Activated CD4-positive, CD25-positive, alpha-beta regulatory T cell treated with anti-CD3 and anti-CD28 coated beads, Interleukin-2, amount 50 U/mL, for 72 hours (primary cell): ENCODE results near the gene ACTN3.
A peak's percentile ranks its signal among the peaks of the same experiment; 100 is the strongest.
"Not testable (repeated sequence)": the region's sequence is repeated elsewhere in the genome, so short reads cannot be mapped to it uniquely, and the experiment has no call there.

Experiments
- DNase-seq: peaks from one replicate; pipeline ENCODE4 v3.0.0; 2021

The ACTN3 gene

DNA sequence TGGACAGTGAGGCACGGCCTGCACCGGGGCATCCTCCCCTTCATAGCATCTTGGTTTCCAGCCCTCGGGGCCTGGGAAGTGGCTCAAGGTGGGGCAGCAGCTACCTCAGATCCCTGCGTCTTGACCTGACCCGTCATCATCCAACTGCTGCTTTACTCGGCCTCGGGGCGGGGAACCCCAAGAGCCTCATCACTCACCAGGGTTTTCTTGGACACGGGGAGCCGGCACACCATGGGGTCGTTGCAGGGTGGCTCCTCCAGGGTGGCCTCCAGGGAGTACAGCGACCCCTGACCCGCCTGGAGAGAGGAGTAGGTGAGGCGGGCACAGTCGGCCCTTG is 21.1 kb downstream of the ACTN3 start:
- no peak for DNase-seq

- peak; percentile 81 for DNase-seq
Measured at GRCh38 chr11:66568124-66568916, 21.6 kb downstream of the ACTN3 start, which contains the start of gene CTSF. CTSF (minus strand) TSS chr11:66568606; CDS start chr11:66568486, 120 bp downstream.

DNA sequence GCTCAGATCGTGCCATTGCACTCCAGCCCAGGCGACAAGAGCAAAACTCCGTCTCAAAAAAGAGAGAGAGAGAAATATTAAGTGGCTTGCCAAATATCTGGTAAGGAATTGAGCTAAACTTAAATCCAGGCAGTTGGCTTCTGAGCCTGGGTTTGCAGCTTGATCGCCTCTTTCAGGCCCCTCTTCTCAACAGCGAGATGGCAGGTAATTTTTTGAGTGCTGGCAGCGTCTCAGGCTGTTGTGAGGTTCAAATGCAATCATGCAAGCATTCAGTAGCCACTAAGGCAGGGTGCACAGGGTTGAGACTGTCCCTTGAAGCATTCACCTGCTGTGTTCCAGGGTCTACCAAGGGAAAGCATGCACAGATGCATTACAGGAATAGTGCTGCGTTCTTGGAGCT is 22.4 kb downstream of the ACTN3 start:
- DNase-seq, result no peak

- DNase-seq, result no peak
Measured at GRCh38 chr11:66570079-66570849, 23.6 kb downstream of the ACTN3 start.

GRCh38 chr11:66570850-66571180 is 24.1 kb downstream of the ACTN3 start:
- DNase-seq, result no peak

DNA sequence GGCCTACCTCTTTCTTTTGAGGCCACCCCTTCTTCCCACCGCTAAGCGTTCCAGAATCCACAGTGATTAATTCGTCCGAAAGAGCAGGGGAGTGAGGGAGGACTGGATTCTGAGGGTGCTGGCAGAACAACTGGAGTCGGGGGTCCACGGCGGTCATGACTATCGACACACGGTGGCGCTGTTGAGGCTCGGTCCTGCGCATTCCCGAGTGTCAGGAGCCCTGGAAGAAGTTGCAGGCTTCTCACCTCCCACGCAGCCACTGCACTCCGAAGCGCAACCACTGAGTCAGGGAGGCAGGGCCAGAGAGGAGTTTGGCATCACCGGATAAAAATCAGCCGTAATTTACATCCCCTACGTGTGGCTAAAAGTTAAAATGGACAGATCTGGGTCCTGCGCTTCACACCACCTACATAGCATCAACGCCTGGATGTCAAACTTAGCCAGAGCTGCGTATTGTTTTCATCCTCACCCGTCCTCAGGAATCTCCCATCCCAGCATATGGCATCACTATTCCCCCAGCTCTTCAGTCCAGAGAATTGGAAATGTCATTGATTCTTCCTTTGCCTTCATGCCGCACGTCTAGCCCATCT is 32.4 kb downstream of the ACTN3 start:
- peak; percentile 78 for DNase-seq

DNA sequence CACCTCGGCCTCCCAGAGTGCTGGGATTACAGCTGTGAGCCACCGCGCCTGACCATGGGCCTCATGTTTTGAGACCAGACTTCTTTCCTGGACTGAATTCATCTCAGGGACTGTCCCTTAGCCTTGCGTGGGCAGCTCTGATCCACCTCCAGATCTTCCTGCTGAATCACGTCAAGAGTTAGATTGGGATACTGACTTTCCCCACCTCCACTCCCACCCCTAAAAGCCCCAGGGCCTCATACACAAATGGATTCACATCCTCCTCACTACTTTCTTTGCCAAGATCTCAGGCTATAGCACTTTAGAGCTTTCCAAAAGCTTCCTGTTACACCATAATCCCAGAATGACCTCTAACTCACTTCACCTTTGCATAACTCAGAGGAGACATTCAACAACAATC is 34.1 kb downstream of the ACTN3 start:
- DNase-seq, result no peak

DNA sequence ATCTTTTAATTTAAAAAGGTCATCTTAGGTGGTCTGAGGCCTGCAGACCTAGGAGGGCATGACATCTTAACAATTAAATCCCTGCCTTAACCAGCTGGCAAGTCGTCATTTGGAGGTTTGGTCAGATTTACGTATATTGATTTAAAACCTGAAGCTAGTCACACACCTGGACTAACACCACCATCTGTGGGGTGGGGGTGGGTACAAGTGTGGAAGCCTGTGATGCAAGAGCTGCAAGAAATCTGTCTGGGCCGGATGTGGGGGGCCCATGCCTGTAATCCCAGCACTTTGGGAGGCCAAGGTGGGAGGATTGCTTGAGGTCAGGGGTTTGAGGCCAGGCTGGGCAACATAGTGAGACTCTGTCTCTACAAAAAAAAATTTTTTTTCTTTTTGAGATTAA is 34.6 kb downstream of the ACTN3 start:
- DNase-seq, result no peak

DNA sequence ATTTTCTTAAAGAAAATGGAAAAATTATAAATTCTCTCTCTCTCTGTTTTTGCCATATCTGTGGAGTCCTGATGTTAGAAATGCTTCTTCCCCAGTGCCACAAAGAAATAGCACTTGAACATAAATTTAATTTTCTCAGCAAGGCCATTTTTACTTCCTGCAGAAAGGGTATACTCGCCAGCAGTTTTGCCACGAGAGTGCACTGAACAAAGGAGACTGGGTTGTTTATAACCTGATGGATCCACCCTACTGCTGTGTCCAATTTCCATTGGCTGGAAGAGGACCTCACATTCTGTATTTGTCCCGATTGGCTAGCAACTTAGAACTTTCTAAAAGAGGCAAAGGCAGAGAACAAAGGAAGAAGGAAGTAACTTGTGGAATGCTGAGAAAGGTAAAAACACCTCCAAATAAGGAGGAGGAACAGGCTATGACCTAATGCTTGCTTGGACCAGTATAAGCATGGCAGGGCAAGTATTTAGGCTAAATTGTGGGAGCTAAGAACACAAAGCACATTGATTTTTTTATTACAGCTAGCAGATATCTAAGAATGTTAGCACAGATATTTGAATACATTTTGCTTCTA is 36.0 kb downstream of the ACTN3 start:
- DNase-seq, result not testable (repeated sequence)

GRCh38 chr11:66585447-66585846 is 38.7 kb downstream of the ACTN3 start:
- not testable (repeated sequence) for DNase-seq

- DNase-seq, result no peak
Measured at GRCh38 chr11:66586136-66586535, 39.4 kb downstream of the ACTN3 start.

DNA sequence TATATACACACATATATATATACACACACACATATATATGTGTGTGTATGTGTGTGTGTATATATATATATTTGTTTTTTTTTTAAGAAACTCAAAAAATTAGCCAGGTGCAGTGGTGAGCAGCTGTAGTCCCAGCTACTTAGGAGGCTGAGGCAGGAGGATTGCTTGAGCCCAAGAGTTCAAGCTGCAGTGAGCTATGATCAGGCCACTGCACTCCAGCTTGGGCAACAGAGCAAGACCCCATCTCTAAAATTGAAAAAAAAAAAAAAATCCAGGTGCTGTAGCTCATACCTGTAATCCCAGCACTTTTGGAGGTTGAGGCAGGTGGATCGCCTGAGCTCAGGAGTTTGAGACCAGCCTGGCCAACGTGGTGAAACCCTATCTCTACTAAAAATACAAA is 42.6 kb downstream of the ACTN3 start:
- DNase-seq, result not testable (repeated sequence)

- no peak for DNase-seq
Measured at GRCh38 chr11:66589996-66590675, 43.4 kb downstream of the ACTN3 start.

- DNase-seq, result no peak
Measured at GRCh38 chr11:66591175-66591574, 44.5 kb downstream of the ACTN3 start.

DNA sequence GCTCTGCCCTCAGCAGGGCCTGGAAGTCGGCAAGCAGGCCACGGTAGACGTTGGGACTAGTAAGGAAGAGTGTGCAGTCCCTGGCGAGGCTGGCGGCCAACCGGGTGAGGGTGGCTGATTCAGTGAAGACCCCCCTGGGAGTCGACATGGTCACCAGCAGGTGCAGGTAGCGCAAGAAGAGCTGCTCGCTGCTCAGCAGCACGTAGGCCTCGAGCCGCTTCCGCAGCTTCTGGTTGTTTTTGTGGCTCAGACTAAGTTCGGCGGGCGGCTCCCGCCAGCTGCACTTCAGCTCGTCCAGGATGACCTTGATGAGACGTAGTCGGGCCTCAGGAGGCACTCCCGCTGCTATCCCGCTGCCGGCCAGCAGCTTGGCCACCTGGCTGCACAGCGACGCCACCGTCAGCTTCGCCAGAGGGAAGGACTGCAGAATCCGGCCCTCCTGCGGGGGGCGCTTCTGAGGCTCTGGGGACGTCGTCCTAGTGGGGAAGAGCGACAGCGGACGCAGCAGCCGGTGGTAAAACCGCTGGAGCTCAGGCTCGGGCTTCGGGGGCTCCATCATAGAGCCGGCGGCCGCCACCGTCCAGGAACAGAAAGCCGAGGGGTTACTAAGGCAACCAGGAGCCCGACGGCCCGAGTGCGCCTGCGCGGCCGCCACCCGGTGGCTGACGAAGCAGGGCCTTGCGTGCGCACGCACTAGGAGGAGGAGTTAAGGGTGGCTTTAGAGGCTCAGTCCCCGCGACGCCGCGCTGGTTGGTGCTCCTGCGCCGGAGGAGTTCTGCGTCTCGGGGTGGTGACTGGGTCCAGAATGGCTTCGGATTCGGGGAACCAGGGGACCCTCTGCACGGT is 46.0 kb downstream of the ACTN3 start, which contains the start of the genes CCDC87 and CCS:
TSS of gene CCDC87 (minus strand) at position 607 of the 846 bp plus-strand sequence. CDS start at position 559, 48 bp downstream.
TSS of gene CCS (plus strand) at position 729 of the 846 bp plus-strand sequence. CDS start at position 806, 77 bp downstream.
- peak; percentile 97 for DNase-seq

GRCh38 chr11:66593303-66593635 is 46.6 kb downstream of the ACTN3 start:
- no peak for DNase-seq

GRCh38 chr11:66593650-66594049 is 46.9 kb downstream of the ACTN3 start:
- DNase-seq, result no peak

GRCh38 chr11:66595245-66595904 is 48.7 kb downstream of the ACTN3 start:
- DNase-seq, result no peak

DNA sequence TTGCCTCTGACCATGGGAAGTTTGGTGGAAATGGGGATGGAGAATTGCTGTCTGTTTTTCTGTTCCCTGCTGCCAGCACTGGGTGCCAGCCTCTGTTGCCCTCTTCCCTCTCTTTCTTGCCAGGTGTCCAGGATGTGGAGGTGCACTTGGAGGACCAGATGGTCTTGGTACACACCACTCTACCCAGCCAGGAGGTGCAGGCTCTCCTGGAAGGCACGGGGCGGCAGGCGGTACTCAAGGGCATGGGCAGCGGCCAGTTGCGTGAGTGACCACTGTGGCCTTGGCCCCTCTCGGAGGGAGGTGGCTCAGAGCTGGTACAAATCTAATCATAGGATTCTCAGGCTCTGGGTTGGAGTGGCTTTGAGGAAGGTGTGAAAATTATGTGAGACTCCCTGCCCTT is 52.3 kb downstream of the ACTN3 start:
- DNase-seq, result no peak

- no peak for DNase-seq
Measured at GRCh38 chr11:66600219-66600618, 53.5 kb downstream of the ACTN3 start.

DNA sequence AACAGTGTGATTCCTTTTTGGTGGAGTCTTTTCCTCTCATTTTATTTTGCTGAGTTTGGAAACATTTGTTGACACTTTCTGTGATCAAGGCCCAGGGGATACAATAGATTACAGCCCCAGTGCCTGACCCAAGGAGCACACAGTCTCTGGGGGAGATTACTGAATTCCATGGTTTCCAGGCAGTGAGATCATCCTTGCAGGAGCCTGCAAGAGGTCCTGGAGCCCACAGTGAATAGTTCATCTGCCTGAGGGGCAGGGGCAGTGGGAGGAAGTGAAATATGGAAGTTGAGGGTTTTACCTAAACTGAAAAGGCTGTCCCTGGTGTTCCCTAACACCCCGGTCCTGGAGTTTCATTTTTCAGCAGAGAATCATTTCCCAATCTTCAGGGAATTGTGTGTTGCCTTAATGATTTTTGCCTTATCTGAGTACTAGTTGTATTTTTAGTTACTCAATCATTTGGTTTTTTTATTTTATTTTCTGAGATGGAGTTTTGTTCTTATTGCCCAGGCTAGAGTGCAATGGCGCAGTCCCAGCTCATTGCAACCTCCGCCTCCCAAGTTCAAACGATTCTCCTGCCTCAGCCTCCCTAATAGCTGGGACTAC is 54.0 kb downstream of the ACTN3 start:
- DNase-seq, result no peak
